ENCODE data around the gene ARL13B. TPM values are rescaled to one million over a fixed set of nuclear protein-coding genes. Genes with fewer than 3 reads are reported as not detected.

Gene ARL13B
- total and polyA plus RNA-seq, 2 of the 13 experiments (the other 11 are each of a cell fraction or from before 2014, with no cell fraction given) = 2.2 to 9.6 TPM

- no peak for TF ChIP-seq FOXP4 (CRISPR knock-in tag; IDR thresholded peaks at IDR 0.05)
- TF ChIP-seq ZFP1 (CRISPR knock-in tag; IDR thresholded peaks at IDR 0.05) = no peak
- no peak for TF ChIP-seq SP1 (IDR thresholded peaks at IDR 0.05)
- peak; percentile 76 for TF ChIP-seq SP1 (CRISPR knock-in tag; IDR thresholded peaks at IDR 0.05)
- 0 out of 2 replicates have a peak, but pooled peaks have one; percentile 25 for TF ChIP-seq ZNF619 (CRISPR knock-in tag; IDR thresholded peaks at IDR 0.05)
- TF ChIP-seq ZNF350 (CRISPR knock-in tag; IDR thresholded peaks at IDR 0.05; ENCODE audit: borderline replicate concordance, low read depth) = peak; percentile 43; the same call in 1 of the 2 replicates
- no peak for TF ChIP-seq ZBTB8A (CRISPR knock-in tag; IDR thresholded peaks at IDR 0.05; ENCODE audit: borderline replicate concordance, low read depth)
- peak; percentile 23; the same call in 1 of the 2 replicates for TF ChIP-seq MXD4 (CRISPR knock-in tag; IDR thresholded peaks at IDR 0.05)
- TF ChIP-seq ZNF280D (CRISPR knock-in tag; IDR thresholded peaks at IDR 0.05) = no peak
Observed at GRCh38 chr3:93979850-93980676, at the start of gene ARL13B (continued).
